Measurements from ENCODE around the gene TTBK1. TPM values are rescaled to one million over a fixed set of nuclear protein-coding genes. Genes with fewer than 3 reads are reported as not detected.

Gene TTBK1
- polyA plus RNA-seq, 2 of the 4 experiments (the other 2 are of a cell fraction), result 0.04 TPM; not detected in 1

- TF ChIP-seq PBX3 (IDR thresholded peaks at IDR 0.05), result no peak
These were observed 93.1 kb downstream of the TTBK1 start (continued) for GRCh38 chr6:43336382-43336781.

Small RNA genes within 50 kb of the gene (small RNA-seq; reads per million reads assigned to genes)
- gene RPL12P47, result 0 reads per million in 6 experiments

Other genes with a start within 250 kb of the TTBK1 start
- gene MEA1, start 229.5 kb upstream of the TTBK1 start, polyA plus RNA-seq (2011; rRNA removed), result 58.6 and 63.4 TPM in 2 replicates
- 90.1 to 94.3 TPM (median 92.8 TPM) in 3 replicates for gene MEA1, start 229.5 kb upstream of the TTBK1 start, polyA plus RNA-seq (2017; fragmentation: RNase III; extraction: RNeasy Plus Mini Kit Qiagen cat#74134 plus additional on column Dnase treatment)
- 18.8 and 21.3 TPM in 2 replicates for gene KLHDC3, start 229.2 kb upstream of the TTBK1 start, polyA plus RNA-seq (2011; rRNA removed)
- gene KLHDC3, start 229.2 kb upstream of the TTBK1 start, polyA plus RNA-seq (2017; fragmentation: RNase III; extraction: RNeasy Plus Mini Kit Qiagen cat#74134 plus additional on column Dnase treatment), result 25.5 to 28.0 TPM (median 26.9 TPM) in 3 replicates
- 51.9 and 52.3 TPM in 2 replicates for gene RRP36, start 221.9 kb upstream of the TTBK1 start, polyA plus RNA-seq (2011; rRNA removed)
- gene RRP36, start 221.9 kb upstream of the TTBK1 start, polyA plus RNA-seq (2017; fragmentation: RNase III; extraction: RNeasy Plus Mini Kit Qiagen cat#74134 plus additional on column Dnase treatment), result 54.0 to 56.2 TPM (median 55.7 TPM) in 3 replicates
- gene CUL7, start 189.6 kb upstream of the TTBK1 start, polyA plus RNA-seq (2011; rRNA removed), result 12.1 and 14.6 TPM in 2 replicates
- gene CUL7, start 189.6 kb upstream of the TTBK1 start, polyA plus RNA-seq (2017; fragmentation: RNase III; extraction: RNeasy Plus Mini Kit Qiagen cat#74134 plus additional on column Dnase treatment), result 8.1 to 10.6 TPM (median 10.0 TPM) in 3 replicates
- 20.9 and 33.7 TPM in 2 replicates for gene MRPL2, start 184.0 kb upstream of the TTBK1 start, polyA plus RNA-seq (2011; rRNA removed)
- 50.9 to 55.6 TPM (median 51.9 TPM) in 3 replicates for gene MRPL2, start 184.0 kb upstream of the TTBK1 start, polyA plus RNA-seq (2017; fragmentation: RNase III; extraction: RNeasy Plus Mini Kit Qiagen cat#74134 plus additional on column Dnase treatment)
- gene KLC4, start 183.8 kb upstream of the TTBK1 start, polyA plus RNA-seq (2011; rRNA removed), result 8.4 and 10.0 TPM in 2 replicates
- 7.7 to 11.8 TPM (median 9.9 TPM) in 3 replicates for gene KLC4, start 183.8 kb upstream of the TTBK1 start, polyA plus RNA-seq (2017; fragmentation: RNase III; extraction: RNeasy Plus Mini Kit Qiagen cat#74134 plus additional on column Dnase treatment)
- gene PTK7, start 167.2 kb upstream of the TTBK1 start, polyA plus RNA-seq (2011; rRNA removed), result 2.8 and 3.4 TPM in 2 replicates
- gene PTK7, start 167.2 kb upstream of the TTBK1 start, polyA plus RNA-seq (2017; fragmentation: RNase III; extraction: RNeasy Plus Mini Kit Qiagen cat#74134 plus additional on column Dnase treatment), result 4.5 to 5.7 TPM (median 5.6 TPM) in 3 replicates
- gene SRF, start 72.2 kb upstream of the TTBK1 start, polyA plus RNA-seq (2011; rRNA removed), result 16.2 and 16.7 TPM in 2 replicates
- gene SRF, start 72.2 kb upstream of the TTBK1 start, polyA plus RNA-seq (2017; fragmentation: RNase III; extraction: RNeasy Plus Mini Kit Qiagen cat#74134 plus additional on column Dnase treatment), result 14.0 to 15.7 TPM (median 14.2 TPM) in 3 replicates
- gene CUL9, start 61.3 kb upstream of the TTBK1 start, polyA plus RNA-seq (2011; rRNA removed), result 11.0 and 11.3 TPM in 2 replicates
- gene CUL9, start 61.3 kb upstream of the TTBK1 start, polyA plus RNA-seq (2017; fragmentation: RNase III; extraction: RNeasy Plus Mini Kit Qiagen cat#74134 plus additional on column Dnase treatment), result 10.9 to 12.7 TPM (median 12.5 TPM) in 3 replicates
- gene DNPH1, start 14.0 kb upstream of the TTBK1 start, polyA plus RNA-seq (2011; rRNA removed), result 51.4 and 63.2 TPM in 2 replicates
- gene DNPH1, start 14.0 kb upstream of the TTBK1 start, polyA plus RNA-seq (2017; fragmentation: RNase III; extraction: RNeasy Plus Mini Kit Qiagen cat#74134 plus additional on column Dnase treatment), result 77.5 to 82.0 TPM (median 80.2 TPM) in 3 replicates
- gene SLC22A7, start 54.8 kb downstream of the TTBK1 start, polyA plus RNA-seq (2011; rRNA removed), result not detected in 2 replicates
- not detected in 3 replicates for gene SLC22A7, start 54.8 kb downstream of the TTBK1 start, polyA plus RNA-seq (2017; fragmentation: RNase III; extraction: RNeasy Plus Mini Kit Qiagen cat#74134 plus additional on column Dnase treatment)
- gene CRIP3, start 65.3 kb downstream of the TTBK1 start, polyA plus RNA-seq (2011; rRNA removed), result 1.3 and 2.6 TPM in 2 replicates
- gene CRIP3, start 65.3 kb downstream of the TTBK1 start, polyA plus RNA-seq (2017; fragmentation: RNase III; extraction: RNeasy Plus Mini Kit Qiagen cat#74134 plus additional on column Dnase treatment), result 2.1 to 2.8 TPM (median 2.4 TPM) in 3 replicates
- gene ZNF318, start 126.2 kb downstream of the TTBK1 start, polyA plus RNA-seq (2011; rRNA removed), result 9.2 and 10.3 TPM in 2 replicates
- gene ZNF318, start 126.2 kb downstream of the TTBK1 start, polyA plus RNA-seq (2017; fragmentation: RNase III; extraction: RNeasy Plus Mini Kit Qiagen cat#74134 plus additional on column Dnase treatment), result 4.3 to 5.0 TPM (median 4.7 TPM) in 3 replicates
- gene ABCC10, start 184.1 kb downstream of the TTBK1 start, polyA plus RNA-seq (2011; rRNA removed), result 6.8 and 8.5 TPM in 2 replicates
- 8.9 to 10.5 TPM (median 9.3 TPM) in 3 replicates for gene ABCC10, start 184.1 kb downstream of the TTBK1 start, polyA plus RNA-seq (2017; fragmentation: RNase III; extraction: RNeasy Plus Mini Kit Qiagen cat#74134 plus additional on column Dnase treatment)
- 2.9 and 3.4 TPM in 2 replicates for gene DLK2, start 212.1 kb downstream of the TTBK1 start, polyA plus RNA-seq (2011; rRNA removed)
- gene DLK2, start 212.1 kb downstream of the TTBK1 start, polyA plus RNA-seq (2017; fragmentation: RNase III; extraction: RNeasy Plus Mini Kit Qiagen cat#74134 plus additional on column Dnase treatment), result 2.2 to 2.6 TPM (median 2.5 TPM) in 3 replicates
- gene TJAP1, start 234.1 kb downstream of the TTBK1 start, polyA plus RNA-seq (2011; rRNA removed), result 12.7 and 15.7 TPM in 2 replicates
- 12.7 to 13.7 TPM (median 13.1 TPM) in 3 replicates for gene TJAP1, start 234.1 kb downstream of the TTBK1 start, polyA plus RNA-seq (2017; fragmentation: RNase III; extraction: RNeasy Plus Mini Kit Qiagen cat#74134 plus additional on column Dnase treatment)

All from A549 (cell line).